ENCODE results near the gene SLC44A1. TPM values are rescaled to one million over a fixed set of nuclear protein-coding genes. Genes with fewer than 3 reads are reported as not detected.

SLC44A1 gene
- total and polyA plus RNA-seq, 2 of the 13 experiments (the other 11 are each of a cell fraction or from before 2014, with no cell fraction given), result 21.4 to 40.8 TPM

DNA sequence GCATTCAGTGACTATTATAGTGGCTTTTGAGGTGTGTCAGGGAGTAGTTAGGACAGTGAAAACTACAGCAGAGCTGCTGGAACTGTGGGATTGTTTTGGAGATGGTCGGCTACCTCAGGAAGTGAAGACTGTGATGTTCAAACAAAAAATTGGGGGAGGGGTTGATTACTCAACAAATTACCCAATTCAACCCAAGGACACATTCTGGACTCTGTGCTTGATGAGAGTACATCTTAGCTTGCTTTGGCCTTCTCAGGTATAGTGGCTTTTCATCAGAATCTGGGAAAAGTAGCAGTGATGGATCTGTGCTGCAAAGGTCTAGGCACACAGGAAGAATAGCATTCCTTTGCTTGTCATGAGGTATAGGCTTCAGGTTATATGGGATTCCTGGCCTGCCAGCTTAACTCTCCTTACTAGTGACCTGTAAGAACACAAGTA is 47.0 kb downstream of the SLC44A1 start (continued):
- TF ChIP-seq IRF2 (CRISPR knock-in tag; IDR thresholded peaks at IDR 0.05), result peak; percentile 84; the same call in 1 of the 2 replicates
- TF ChIP-seq ZSCAN9 (CRISPR knock-in tag; IDR thresholded peaks at IDR 0.05; ENCODE audit: borderline replicate concordance), result peak; percentile 85; the same call in 1 of the 2 replicates
- TF ChIP-seq NR2F6 (IDR thresholded peaks at IDR 0.05), result peak; percentile 30; the same call in 1 of the 2 replicates
- TF ChIP-seq NR2F6 (CRISPR knock-in tag; IDR thresholded peaks at IDR 0.05), result peak; percentile 77
- no peak for TF ChIP-seq POLR2AphosphoS5 (IDR thresholded peaks at IDR 0.05; ENCODE audit: low read depth, low read length)
- TF ChIP-seq ZNF660 (CRISPR knock-in tag; IDR thresholded peaks at IDR 0.05; ENCODE audit: borderline replicate concordance, low read depth), result no peak
- TF ChIP-seq, protein P1, sequence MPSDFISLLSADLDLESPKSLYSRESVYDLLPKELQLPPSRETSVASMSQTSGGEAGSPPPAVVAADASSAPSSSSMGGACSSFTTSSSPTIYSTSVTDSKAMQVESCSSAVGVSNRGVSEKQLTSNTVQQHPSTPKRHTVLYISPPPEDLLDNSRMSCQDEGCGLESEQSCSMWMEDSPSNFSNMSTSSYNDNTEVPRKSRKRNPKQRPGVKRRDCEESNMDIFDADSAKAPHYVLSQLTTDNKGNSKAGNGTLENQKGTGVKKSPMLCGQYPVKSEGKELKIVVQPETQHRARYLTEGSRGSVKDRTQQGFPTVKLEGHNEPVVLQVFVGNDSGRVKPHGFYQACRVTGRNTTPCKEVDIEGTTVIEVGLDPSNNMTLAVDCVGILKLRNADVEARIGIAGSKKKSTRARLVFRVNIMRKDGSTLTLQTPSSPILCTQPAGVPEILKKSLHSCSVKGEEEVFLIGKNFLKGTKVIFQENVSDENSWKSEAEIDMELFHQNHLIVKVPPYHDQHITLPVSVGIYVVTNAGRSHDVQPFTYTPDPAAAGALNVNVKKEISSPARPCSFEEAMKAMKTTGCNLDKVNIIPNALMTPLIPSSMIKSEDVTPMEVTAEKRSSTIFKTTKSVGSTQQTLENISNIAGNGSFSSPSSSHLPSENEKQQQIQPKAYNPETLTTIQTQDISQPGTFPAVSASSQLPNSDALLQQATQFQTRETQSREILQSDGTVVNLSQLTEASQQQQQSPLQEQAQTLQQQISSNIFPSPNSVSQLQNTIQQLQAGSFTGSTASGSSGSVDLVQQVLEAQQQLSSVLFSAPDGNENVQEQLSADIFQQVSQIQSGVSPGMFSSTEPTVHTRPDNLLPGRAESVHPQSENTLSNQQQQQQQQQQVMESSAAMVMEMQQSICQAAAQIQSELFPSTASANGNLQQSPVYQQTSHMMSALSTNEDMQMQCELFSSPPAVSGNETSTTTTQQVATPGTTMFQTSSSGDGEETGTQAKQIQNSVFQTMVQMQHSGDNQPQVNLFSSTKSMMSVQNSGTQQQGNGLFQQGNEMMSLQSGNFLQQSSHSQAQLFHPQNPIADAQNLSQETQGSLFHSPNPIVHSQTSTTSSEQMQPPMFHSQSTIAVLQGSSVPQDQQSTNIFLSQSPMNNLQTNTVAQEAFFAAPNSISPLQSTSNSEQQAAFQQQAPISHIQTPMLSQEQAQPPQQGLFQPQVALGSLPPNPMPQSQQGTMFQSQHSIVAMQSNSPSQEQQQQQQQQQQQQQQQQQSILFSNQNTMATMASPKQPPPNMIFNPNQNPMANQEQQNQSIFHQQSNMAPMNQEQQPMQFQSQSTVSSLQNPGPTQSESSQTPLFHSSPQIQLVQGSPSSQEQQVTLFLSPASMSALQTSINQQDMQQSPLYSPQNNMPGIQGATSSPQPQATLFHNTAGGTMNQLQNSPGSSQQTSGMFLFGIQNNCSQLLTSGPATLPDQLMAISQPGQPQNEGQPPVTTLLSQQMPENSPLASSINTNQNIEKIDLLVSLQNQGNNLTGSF (CRISPR knock-in tag; IDR thresholded peaks at IDR 0.05), result no peak
- no peak for TF ChIP-seq ZSCAN12 (CRISPR knock-in tag; IDR thresholded peaks at IDR 0.05)
- no peak for TF ChIP-seq PCBP1 (IDR thresholded peaks at IDR 0.05; ENCODE audit: borderline replicate concordance, low read depth, low read length)
- no peak for TF ChIP-seq NFE2 (CRISPR knock-in tag; IDR thresholded peaks at IDR 0.05)
- 0 out of 2 replicates have a peak, but pooled peaks have one; percentile 39 for TF ChIP-seq ZNF350 (CRISPR knock-in tag; IDR thresholded peaks at IDR 0.05; ENCODE audit: borderline replicate concordance, low read depth)
- 0 out of 2 replicates have a peak, but pooled peaks have one; percentile 35 for TF ChIP-seq ZNF335 (CRISPR knock-in tag; IDR thresholded peaks at IDR 0.05)
- TF ChIP-seq KLF16 (CRISPR knock-in tag; IDR thresholded peaks at IDR 0.05), result peak in 1 of 2 experiments; percentile 77; a peak in 1 of 4 replicates
- TF ChIP-seq MAFF (IDR thresholded peaks at IDR 0.05; ENCODE audit: low read depth, low read length), result no peak
- no peak for TF ChIP-seq RFX3 (CRISPR knock-in tag; IDR thresholded peaks at IDR 0.05)
- TF ChIP-seq GATA4 (IDR thresholded peaks at IDR 0.05; ENCODE audit: borderline replicate concordance, low read depth), result peak; percentile 68; the same call in 1 of the 2 replicates
- 0 out of 2 replicates have a peak, but pooled peaks have one; percentile 24 for TF ChIP-seq ZNF547 (CRISPR knock-in tag; IDR thresholded peaks at IDR 0.05)
- TF ChIP-seq ZNF136 (CRISPR knock-in tag; IDR thresholded peaks at IDR 0.05; ENCODE audit: low read depth), result no peak
- no peak for TF ChIP-seq ZNF333 (CRISPR knock-in tag; IDR thresholded peaks at IDR 0.05; ENCODE audit: borderline replicate concordance)
- peak; percentile 98 for TF ChIP-seq ARID5B (CRISPR knock-in tag; IDR thresholded peaks at IDR 0.05)
- TF ChIP-seq, protein P2, sequence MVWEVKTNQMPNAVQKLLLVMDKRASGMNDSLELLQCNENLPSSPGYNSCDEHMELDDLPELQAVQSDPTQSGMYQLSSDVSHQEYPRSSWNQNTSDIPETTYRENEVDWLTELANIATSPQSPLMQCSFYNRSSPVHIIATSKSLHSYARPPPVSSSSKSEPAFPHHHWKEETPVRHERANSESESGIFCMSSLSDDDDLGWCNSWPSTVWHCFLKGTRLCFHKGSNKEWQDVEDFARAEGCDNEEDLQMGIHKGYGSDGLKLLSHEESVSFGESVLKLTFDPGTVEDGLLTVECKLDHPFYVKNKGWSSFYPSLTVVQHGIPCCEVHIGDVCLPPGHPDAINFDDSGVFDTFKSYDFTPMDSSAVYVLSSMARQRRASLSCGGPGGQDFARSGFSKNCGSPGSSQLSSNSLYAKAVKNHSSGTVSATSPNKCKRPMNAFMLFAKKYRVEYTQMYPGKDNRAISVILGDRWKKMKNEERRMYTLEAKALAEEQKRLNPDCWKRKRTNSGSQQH (CRISPR knock-in tag; IDR thresholded peaks at IDR 0.05; ENCODE audit: low read depth), result no peak
- no peak for TF ChIP-seq MED8 (CRISPR knock-in tag; IDR thresholded peaks at IDR 0.05; ENCODE audit: insufficient replicate concordance)
